Measurements from ENCODE around the gene NBPF3. TPM values are rescaled to one million over a fixed set of nuclear protein-coding genes. Genes with fewer than 3 reads are reported as not detected.
A peak's percentile ranks its signal among the peaks of the same experiment; 100 is the strongest.
"Not testable (repeated sequence)": the region's sequence is repeated elsewhere in the genome, so short reads cannot be mapped to it uniquely, and the experiment has no call there.

NBPF3 gene
- total and polyA plus RNA-seq, 4 experiments from 2014 or later = 4.2 to 14.3 (median 10.3) TPM

- intact Hi-C loops (cut with micrococcal nuclease) = loop anchor here (10.0 kb wide), 1 partner anchor 206 kb away; no protein-coding TSS in a partner anchor
- H3K4me3 ChIP-seq (ENCODE audit: low read length in 2 of 2) = peak overlapping the region; percentile 36 to 73
These were observed 741 bp downstream of the NBPF3 start for GRCh38 chr1:21440630-21441125.

GRCh38 chr1:21446647-21447046 lies 6.7 kb downstream of the NBPF3 start:
- H3K27ac Mint-ChIP-seq = peak overlapping the region in 1 of 7 donors; percentile 12
- DNase-seq; H3K4me1 ChIP-seq (ENCODE audit: insufficient read depth, low read length); H3K36me3 ChIP-seq (ENCODE audit: insufficient read depth, low read length); H3K27me3 Mint-ChIP-seq; POLR2A ChIA-PET (ENCODE audit: partially characterized antibody); H3K9me3 Mint-ChIP-seq; H3K4me3 ChIP-seq (ENCODE audit: low read length in 2 of 2); CTCF ChIA-PET (ENCODE audit: partially characterized antibody); H3K9me3 ChIP-seq (ENCODE audit: control insufficient read depth in 1 of 2, low read length in 2 of 2); H3K27ac ChIP-seq (ENCODE audit: low read depth, low read length); H3K27me3 ChIP-seq (ENCODE audit: insufficient read depth, low read length); H3K4me3 Mint-ChIP-seq: not testable (repeated sequence)
- H3K4me1 Mint-ChIP-seq = peaks cover 4 to 11% (median 8%) of the 10 kb centered on the region in 4 donors
- peaks cover 22 to 39% of the 10 kb centered on the region in 2 donors for H3K36me3 Mint-ChIP-seq
- intact Hi-C loops (cut with micrococcal nuclease) = loop anchor here (10.0 kb wide), 1 partner anchor 212 kb away; no protein-coding TSS in a partner anchor

More at GRCh38 chr1:21440630-21441125, 741 bp downstream of the NBPF3 start:
- CTCF ChIA-PET (ENCODE audit: partially characterized antibody); H3K9me3 ChIP-seq (ENCODE audit: control insufficient read depth in 1 of 2, low read length in 2 of 2); H3K36me3 ChIP-seq (ENCODE audit: insufficient read depth, low read length); H3K27me3 Mint-ChIP-seq; H3K9me3 Mint-ChIP-seq; H3K27me3 ChIP-seq (ENCODE audit: insufficient read depth, low read length); H3K4me1 ChIP-seq (ENCODE audit: insufficient read depth, low read length); POLR2A ChIA-PET (ENCODE audit: partially characterized antibody): not testable (repeated sequence)
- H3K4me3 Mint-ChIP-seq = peak overlapping the region; percentile 82 to 97 (median 90)
- H3K36me3 Mint-ChIP-seq = peaks cover 9 to 13% of the 10 kb centered on the region in 2 donors
- peak overlapping the region; percentile 4 to 90 (median 81) for H3K27ac Mint-ChIP-seq
- peaks cover 7 to 28% (median 15%) of the 10 kb centered on the region in 4 donors for H3K4me1 Mint-ChIP-seq
- H3K27ac ChIP-seq (ENCODE audit: low read depth, low read length) = peak overlapping the region; percentile 49
- peak in 4 of 5 donors; percentile 2 to 11 (median 8) for DNase-seq

GRCh38 chr1:21447311-21447710 lies 7.4 kb downstream of the NBPF3 start:
- CTCF ChIA-PET (ENCODE audit: partially characterized antibody) = no interaction called here
- Mint-ChIP-seq H3K9me3 (no peaks in the 10 kb centered on the region), H3K4me1 (peaks cover 4 to 11% (median 7%) of the 10 kb centered on the region in 4 donors), H3K27me3 (no peaks in the 10 kb centered on the region), H3K36me3 (peaks cover 29 to 42% of the 10 kb centered on the region in 2 donors), H3K4me3 (no peak overlapping the region), H3K27ac (peak overlapping the region in 1 of 7 donors; percentile 7)
- intact Hi-C loops (cut with micrococcal nuclease) = loop anchor here (10.0 kb wide), 1 partner anchor 213 kb away; no protein-coding TSS in a partner anchor
- H3K9me3 ChIP-seq (ENCODE audit: control insufficient read depth in 1 of 2, low read length in 2 of 2) = no peaks in the 10 kb centered on the region
- no peak overlapping the region for H3K27ac ChIP-seq (ENCODE audit: low read depth, low read length)
- H3K4me3 ChIP-seq (ENCODE audit: low read length in 2 of 2) = no peak overlapping the region
- H3K27me3 ChIP-seq (ENCODE audit: insufficient read depth, low read length) = no peaks in the 10 kb centered on the region
- H3K4me1 ChIP-seq (ENCODE audit: insufficient read depth, low read length) = no peaks in the 10 kb centered on the region
- no peaks in the 10 kb centered on the region for H3K36me3 ChIP-seq (ENCODE audit: insufficient read depth, low read length)
- POLR2A ChIA-PET (ENCODE audit: partially characterized antibody) = no interaction called here
- DNase-seq = no peak

- POLR2A ChIA-PET (ENCODE audit: partially characterized antibody) = no interaction called here
- CTCF ChIA-PET (ENCODE audit: partially characterized antibody) = no interaction called here
- DNase-seq = no peak
These were observed 10.0 kb downstream of the NBPF3 start for GRCh38 chr1:21449906-21450305.

GRCh38 chr1:21451212-21451611 lies 11.3 kb downstream of the NBPF3 start:
- intact Hi-C loops (cut with micrococcal nuclease) = no loop called here

More at GRCh38 chr1:21449906-21450305, 10.0 kb downstream of the NBPF3 start:
- no peaks in the 10 kb centered on the region for H3K27me3 ChIP-seq (ENCODE audit: insufficient read depth, low read length)
- Mint-ChIP-seq H3K27ac (peak overlapping the region in 1 of 7 donors; percentile 2), H3K36me3 (peaks cover 35 to 50% of the 10 kb centered on the region in 2 donors), H3K27me3 (no peaks in the 10 kb centered on the region), H3K4me1 (peaks cover 6 to 11% (median 7%) of the 10 kb centered on the region in 4 donors), H3K4me3 (no peak overlapping the region), H3K9me3 (no peaks in the 10 kb centered on the region)
- no peaks in the 10 kb centered on the region for H3K9me3 ChIP-seq (ENCODE audit: control insufficient read depth in 1 of 2, low read length in 2 of 2)
- no peak overlapping the region for H3K4me3 ChIP-seq (ENCODE audit: low read length in 2 of 2)
- H3K4me1 ChIP-seq (ENCODE audit: insufficient read depth, low read length) = no peaks in the 10 kb centered on the region
- no peaks in the 10 kb centered on the region for H3K36me3 ChIP-seq (ENCODE audit: insufficient read depth, low read length)
- H3K27ac ChIP-seq (ENCODE audit: low read depth, low read length) = no peak overlapping the region
- intact Hi-C loops (cut with micrococcal nuclease) = loop anchor here (10.0 kb wide), 1 partner anchor 215 kb away; no protein-coding TSS in a partner anchor

GRCh38 chr1:21451981-21452411 lies 12.1 kb downstream of the NBPF3 start:
- Mint-ChIP-seq H3K9me3 (no peaks in the 10 kb centered on the region), H3K27ac (no peak overlapping the region), H3K27me3 (no peaks in the 10 kb centered on the region), H3K36me3 (peaks cover 27 to 37% of the 10 kb centered on the region in 2 donors), H3K4me1 (peaks cover 0 to 11% (median 3%) of the 10 kb centered on the region in 4 donors), H3K4me3 (no peak overlapping the region)
- Histone ChIP-seq H3K9me3 (ENCODE audit: control insufficient read depth in 1 of 2, low read length in 2 of 2) (no peaks in the 10 kb centered on the region), H3K27ac (ENCODE audit: low read depth, low read length) (no peak overlapping the region), H3K27me3 (ENCODE audit: insufficient read depth, low read length) (no peaks in the 10 kb centered on the region), H3K36me3 (ENCODE audit: insufficient read depth, low read length) (no peaks in the 10 kb centered on the region), H3K4me1 (ENCODE audit: insufficient read depth, low read length) (no peaks in the 10 kb centered on the region), H3K4me3 (ENCODE audit: low read length in 2 of 2) (no peak overlapping the region)
- intact Hi-C loops (cut with micrococcal nuclease) = no loop called here
- ChIA-PET CTCF (ENCODE audit: partially characterized antibody) (no interaction called here), POLR2A (ENCODE audit: partially characterized antibody) (no interaction called here)
- DNase-seq = no peak

More at GRCh38 chr1:21451212-21451611, 11.3 kb downstream of the NBPF3 start:
- DNase-seq = no peak
- Mint-ChIP-seq H3K27me3 (no peaks in the 10 kb centered on the region), H3K9me3 (no peaks in the 10 kb centered on the region), H3K4me3 (no peak overlapping the region), H3K27ac (no peak overlapping the region), H3K4me1 (peaks cover 4 to 11% (median 5%) of the 10 kb centered on the region in 4 donors), H3K36me3 (peaks cover 31 to 40% of the 10 kb centered on the region in 2 donors)
- POLR2A ChIA-PET (ENCODE audit: partially characterized antibody) = interaction anchor here (0.7 kb wide), 1 partner anchor 691 kb away, joined by 3 read pairs; no protein-coding TSS in a partner anchor
- Histone ChIP-seq H3K9me3 (ENCODE audit: control insufficient read depth in 1 of 2, low read length in 2 of 2) (no peaks in the 10 kb centered on the region), H3K36me3 (ENCODE audit: insufficient read depth, low read length) (no peaks in the 10 kb centered on the region), H3K4me1 (ENCODE audit: insufficient read depth, low read length) (no peaks in the 10 kb centered on the region), H3K27ac (ENCODE audit: low read depth, low read length) (no peak overlapping the region), H3K4me3 (ENCODE audit: low read length in 2 of 2) (no peak overlapping the region), H3K27me3 (ENCODE audit: insufficient read depth, low read length) (no peaks in the 10 kb centered on the region)
- CTCF ChIA-PET (ENCODE audit: partially characterized antibody) = no interaction called here

- H3K4me3 Mint-ChIP-seq; H3K9me3 ChIP-seq (ENCODE audit: control insufficient read depth in 1 of 2, low read length in 2 of 2); DNase-seq; H3K36me3 ChIP-seq (ENCODE audit: insufficient read depth, low read length); H3K27me3 ChIP-seq (ENCODE audit: insufficient read depth, low read length); H3K27me3 Mint-ChIP-seq; intact Hi-C loops (cut with micrococcal nuclease); H3K27ac ChIP-seq (ENCODE audit: low read depth, low read length); H3K4me3 ChIP-seq (ENCODE audit: low read length in 2 of 2); H3K9me3 Mint-ChIP-seq; POLR2A ChIA-PET (ENCODE audit: partially characterized antibody); H3K27ac Mint-ChIP-seq; CTCF ChIA-PET (ENCODE audit: partially characterized antibody); H3K4me1 ChIP-seq (ENCODE audit: insufficient read depth, low read length): not testable (repeated sequence)
- Mint-ChIP-seq H3K36me3 (peaks cover 21% of the 10 kb centered on the region in 2 donors), H3K4me1 (peaks cover 0 to 11% (median 3%) of the 10 kb centered on the region in 4 donors)
These were observed 14.2 kb downstream of the NBPF3 start for GRCh38 chr1:21453964-21454614.
